Measurements from ENCODE around the gene FBXW4. TPM values are rescaled to one million over a fixed set of nuclear protein-coding genes. Genes with fewer than 3 reads are reported as not detected.

Gene FBXW4
- total RNA-seq, 1 donor from 2014 or later, result 21.9 TPM

GRCh38 chr10:101578803-101579515, 116.0 kb downstream of the FBXW4 start:
- Mint-ChIP-seq H3K9me3 (ENCODE audit: unreplicated experiment) (no peaks in the 10 kb centered on the region), H3K4me3 (ENCODE audit: unreplicated experiment) (no peak overlapping the region), H3K27me3 (ENCODE audit: low read depth, unreplicated experiment) (no peaks in the 10 kb centered on the region), H3K36me3 (ENCODE audit: low read depth, unreplicated experiment) (peaks cover 21% of the 10 kb centered on the region), H3K4me1 (ENCODE audit: low read depth, unreplicated experiment) (no peaks in the 10 kb centered on the region), H3K27ac (ENCODE audit: unreplicated experiment) (no peak overlapping the region)
- Histone ChIP-seq H3K36me3 (ENCODE audit: insufficient read depth, low read length) (no peaks in the 10 kb centered on the region), H3K9me3 (ENCODE audit: insufficient read depth, low read depth, low read length) (no peaks in the 10 kb centered on the region), H3K27ac (ENCODE audit: low read depth, low read length) (no peak overlapping the region), H3K27me3 (ENCODE audit: insufficient read depth, low read length) (no peaks in the 10 kb centered on the region), H3K4me2 (ENCODE audit: low read length) (no peak overlapping the region), H2AFZ (ENCODE audit: low read depth, low read length) (no peak overlapping the region), H3K9ac (ENCODE audit: low read length) (no peak overlapping the region), H3K4me3 (ENCODE audit: insufficient read depth, low read depth, low read length) (no peak overlapping the region), H3K4me1 (ENCODE audit: insufficient read depth, low read length) (no peaks in the 10 kb centered on the region), H4K20me1 (ENCODE audit: insufficient read depth, low read length) (no peaks in the 10 kb centered on the region), H3K79me2 (ENCODE audit: insufficient read depth, low read length) (no peaks in the 10 kb centered on the region)
- TF ChIP-seq CTCF (IDR thresholded peaks at IDR 0.05; ENCODE audit: insufficient read depth, low read depth, low read length), result no peak
- no peak for DNase-seq (ENCODE audit: low read depth)
- no peak for FAIRE-seq

GRCh38 chr10:101578192-101578591, 116.8 kb downstream of the FBXW4 start:
- FAIRE-seq (no peak), DNase-seq (ENCODE audit: low read depth) (no peak)
- no peak overlapping the region for H2AFZ ChIP-seq (ENCODE audit: low read depth, low read length)
- Mint-ChIP-seq H3K4me1 (ENCODE audit: low read depth, unreplicated experiment) (no peaks in the 10 kb centered on the region), H3K36me3 (ENCODE audit: low read depth, unreplicated experiment) (peaks cover 18% of the 10 kb centered on the region), H3K27ac (ENCODE audit: unreplicated experiment) (no peak overlapping the region), H3K9me3 (ENCODE audit: unreplicated experiment) (peaks cover 4% of the 10 kb centered on the region), H3K4me3 (ENCODE audit: unreplicated experiment) (no peak overlapping the region), H3K27me3 (ENCODE audit: low read depth, unreplicated experiment) (no peaks in the 10 kb centered on the region)
- no peaks in the 10 kb centered on the region for H3K27me3 ChIP-seq (ENCODE audit: insufficient read depth, low read length)
- no peak for TF ChIP-seq EZH2 (IDR thresholded peaks at IDR 0.05; ENCODE audit: insufficient read depth, low read length)
- TF ChIP-seq CTCF (IDR thresholded peaks at IDR 0.05; ENCODE audit: insufficient read depth, low read depth, low read length), result no peak
- H3K9ac ChIP-seq (ENCODE audit: low read length), result no peak overlapping the region
- no peak overlapping the region for H3K4me2 ChIP-seq (ENCODE audit: low read length)
- no peaks in the 10 kb centered on the region for H3K79me2 ChIP-seq (ENCODE audit: insufficient read depth, low read length)
- H3K4me3 ChIP-seq (ENCODE audit: insufficient read depth, low read depth, low read length), result no peak overlapping the region
- no peak overlapping the region for H3K27ac ChIP-seq (ENCODE audit: low read depth, low read length)
- H3K4me1 ChIP-seq (ENCODE audit: insufficient read depth, low read length), result no peaks in the 10 kb centered on the region
- H3K36me3 ChIP-seq (ENCODE audit: insufficient read depth, low read length), result no peaks in the 10 kb centered on the region
- no peaks in the 10 kb centered on the region for H4K20me1 ChIP-seq (ENCODE audit: insufficient read depth, low read length)
- H3K9me3 ChIP-seq (ENCODE audit: insufficient read depth, low read depth, low read length), result no peaks in the 10 kb centered on the region

GRCh38 chr10:101577121-101577871, 117.7 kb downstream of the FBXW4 start:
- Histone ChIP-seq H3K9me3 (ENCODE audit: insufficient read depth, low read depth, low read length) (peaks cover 8% of the 10 kb centered on the region), H4K20me1 (ENCODE audit: insufficient read depth, low read length) (no peaks in the 10 kb centered on the region), H2AFZ (ENCODE audit: low read depth, low read length) (no peak overlapping the region), H3K79me2 (ENCODE audit: insufficient read depth, low read length) (no peaks in the 10 kb centered on the region), H3K4me2 (ENCODE audit: low read length) (no peak overlapping the region), H3K27ac (ENCODE audit: low read depth, low read length) (no peak overlapping the region), H3K4me3 (ENCODE audit: insufficient read depth, low read depth, low read length) (no peak overlapping the region), H3K36me3 (ENCODE audit: insufficient read depth, low read length) (no peaks in the 10 kb centered on the region), H3K9ac (ENCODE audit: low read length) (no peak overlapping the region), H3K27me3 (ENCODE audit: insufficient read depth, low read length) (no peaks in the 10 kb centered on the region), H3K4me1 (ENCODE audit: insufficient read depth, low read length) (no peaks in the 10 kb centered on the region)
- Mint-ChIP-seq H3K9me3 (ENCODE audit: unreplicated experiment) (peaks cover 8% of the 10 kb centered on the region), H3K4me3 (ENCODE audit: unreplicated experiment) (no peak overlapping the region), H3K27me3 (ENCODE audit: low read depth, unreplicated experiment) (peaks cover 4% of the 10 kb centered on the region), H3K27ac (ENCODE audit: unreplicated experiment) (no peak overlapping the region), H3K4me1 (ENCODE audit: low read depth, unreplicated experiment) (no peaks in the 10 kb centered on the region), H3K36me3 (ENCODE audit: low read depth, unreplicated experiment) (peaks cover 16% of the 10 kb centered on the region)
- DNase-seq (ENCODE audit: low read depth) (no peak), FAIRE-seq (no peak)
- no peak for TF ChIP-seq EZH2 (IDR thresholded peaks at IDR 0.05; ENCODE audit: insufficient read depth, low read length)
- no peak for TF ChIP-seq CTCF (IDR thresholded peaks at IDR 0.05; ENCODE audit: insufficient read depth, low read depth, low read length)

Data from astrocyte (in vitro differentiated cells and primary cell).